ENCODE data around the gene FGD4.

GRCh38 chr12:32659908-32660440 lies 260.6 kb downstream of the FGD4 start:
- TF ChIP-seq, protein P1, sequence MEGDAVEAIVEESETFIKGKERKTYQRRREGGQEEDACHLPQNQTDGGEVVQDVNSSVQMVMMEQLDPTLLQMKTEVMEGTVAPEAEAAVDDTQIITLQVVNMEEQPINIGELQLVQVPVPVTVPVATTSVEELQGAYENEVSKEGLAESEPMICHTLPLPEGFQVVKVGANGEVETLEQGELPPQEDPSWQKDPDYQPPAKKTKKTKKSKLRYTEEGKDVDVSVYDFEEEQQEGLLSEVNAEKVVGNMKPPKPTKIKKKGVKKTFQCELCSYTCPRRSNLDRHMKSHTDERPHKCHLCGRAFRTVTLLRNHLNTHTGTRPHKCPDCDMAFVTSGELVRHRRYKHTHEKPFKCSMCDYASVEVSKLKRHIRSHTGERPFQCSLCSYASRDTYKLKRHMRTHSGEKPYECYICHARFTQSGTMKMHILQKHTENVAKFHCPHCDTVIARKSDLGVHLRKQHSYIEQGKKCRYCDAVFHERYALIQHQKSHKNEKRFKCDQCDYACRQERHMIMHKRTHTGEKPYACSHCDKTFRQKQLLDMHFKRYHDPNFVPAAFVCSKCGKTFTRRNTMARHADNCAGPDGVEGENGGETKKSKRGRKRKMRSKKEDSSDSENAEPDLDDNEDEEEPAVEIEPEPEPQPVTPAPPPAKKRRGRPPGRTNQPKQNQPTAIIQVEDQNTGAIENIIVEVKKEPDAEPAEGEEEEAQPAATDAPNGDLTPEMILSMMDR (IDR thresholded peaks at IDR 0.05): no peak
- TF ChIP-seq ZFX (IDR thresholded peaks at IDR 0.05; ENCODE audit: borderline replicate concordance): no peak

Measured in 22Rv1 (cell line).